Putamen (tissue), 1 donor: ENCODE results near the gene FSTL3.
"Not testable (repeated sequence)": the region's sequence is repeated elsewhere in the genome, so short reads cannot be mapped to it uniquely, and the experiment has no call there.

Experiments used
- DNase-seq: peaks from one replicate; pipeline ENCODE4 v3.0.0-alpha.2; 2016; ENCODE audit warnings: low spot score

FSTL3 gene

GRCh38 chr19:711254-711653, 35.1 kb downstream of the FSTL3 start:
- DNase-seq: no peak

- no peak for DNase-seq
These were observed 39.2 kb downstream of the FSTL3 start for GRCh38 chr19:715347-715746.

- DNase-seq: no peak
These were observed 42.2 kb downstream of the FSTL3 start for GRCh38 chr19:718251-718951.

- DNase-seq: peak; percentile 54
These were observed 42.9 kb downstream of the FSTL3 start for GRCh38 chr19:718991-719512.

GRCh38 chr19:719636-720344, 43.6 kb downstream of the FSTL3 start:
- no peak for DNase-seq

GRCh38 chr19:720345-721160, 44.4 kb downstream of the FSTL3 start:
- DNase-seq: no peak

GRCh38 chr19:722553-723101, 46.4 kb downstream of the FSTL3 start:
- DNase-seq: no peak

GRCh38 chr19:723247-723646, 47.1 kb downstream of the FSTL3 start:
- no peak for DNase-seq

- no peak for DNase-seq
These were observed 47.5 kb downstream of the FSTL3 start for GRCh38 chr19:723714-724113.

- DNase-seq: no peak
These were observed 49.4 kb downstream of the FSTL3 start for GRCh38 chr19:725461-726089.

GRCh38 chr19:726993-727956, 51.1 kb downstream of the FSTL3 start:
- DNase-seq: no peak

- no peak for DNase-seq
These were observed 51.8 kb downstream of the FSTL3 start for GRCh38 chr19:728011-728410.

- not testable (repeated sequence) for DNase-seq
These were observed 53.4 kb downstream of the FSTL3 start for GRCh38 chr19:729564-729963.

GRCh38 chr19:729965-730668, 53.9 kb downstream of the FSTL3 start:
- DNase-seq: no peak

- DNase-seq: no peak
These were observed 54.8 kb downstream of the FSTL3 start for GRCh38 chr19:731000-731399.

- DNase-seq: no peak
These were observed 56.2 kb downstream of the FSTL3 start for GRCh38 chr19:732148-733069.
